GM19023 (cell line): ENCODE measurements around the gene LAMP1.
"Not testable (repeated sequence)": the region's sequence is repeated elsewhere in the genome, so short reads cannot be mapped to it uniquely, and the experiment has no call there.

Experiments
- ATAC-seq: cut with Tn5 transposase; IDR thresholded peaks from one replicate; pipeline ENCODE4 v1.9.1; 2021; ENCODE audit warnings: mild to moderate bottlenecking, moderate library complexity; ENCODE audit not compliant: unreplicated experiment

Gene LAMP1

GRCh38 chr13:113325779-113326178 is 28.7 kb downstream of the LAMP1 start:
- ATAC-seq: no peak

- ATAC-seq: no peak
Measured at GRCh38 chr13:113327391-113327765, 30.3 kb downstream of the LAMP1 start.

- ATAC-seq: no peak
Measured at GRCh38 chr13:113327766-113328471, 30.9 kb downstream of the LAMP1 start.

- no peak for ATAC-seq
Measured at GRCh38 chr13:113328851-113329250, 31.8 kb downstream of the LAMP1 start.

- ATAC-seq: no peak
Measured at GRCh38 chr13:113329656-113330312, 32.7 kb downstream of the LAMP1 start.

GRCh38 chr13:113332615-113333014 is 35.6 kb downstream of the LAMP1 start:
- no peak for ATAC-seq

GRCh38 chr13:113333076-113333475 is 36.0 kb downstream of the LAMP1 start:
- no peak for ATAC-seq

GRCh38 chr13:113337556-113337955 is 40.5 kb downstream of the LAMP1 start:
- no peak for ATAC-seq

GRCh38 chr13:113337976-113338375 is 40.9 kb downstream of the LAMP1 start:
- no peak for ATAC-seq

GRCh38 chr13:113338451-113338850 is 41.4 kb downstream of the LAMP1 start:
- ATAC-seq: no peak

GRCh38 chr13:113342820-113343691 is 46.0 kb downstream of the LAMP1 start:
- ATAC-seq: no peak

- ATAC-seq: no peak
Measured at GRCh38 chr13:113343692-113343968, 46.6 kb downstream of the LAMP1 start.

GRCh38 chr13:113345486-113345885 is 48.4 kb downstream of the LAMP1 start:
- no peak for ATAC-seq

- not testable (repeated sequence) for ATAC-seq
Measured at GRCh38 chr13:113347736-113348225, 50.7 kb downstream of the LAMP1 start.

- no peak for ATAC-seq
Measured at GRCh38 chr13:113348591-113348990, 51.6 kb downstream of the LAMP1 start.

- ATAC-seq: no peak
Measured at GRCh38 chr13:113349050-113349449, 52.0 kb downstream of the LAMP1 start.

- no peak for ATAC-seq
Measured at GRCh38 chr13:113349491-113349890, 52.5 kb downstream of the LAMP1 start.

GRCh38 chr13:113350065-113350937 is 53.3 kb downstream of the LAMP1 start:
- ATAC-seq: no peak

- no peak for ATAC-seq
Measured at GRCh38 chr13:113350938-113351335, 53.9 kb downstream of the LAMP1 start.

- no peak for ATAC-seq
Measured at GRCh38 chr13:113351514-113352026, 54.5 kb downstream of the LAMP1 start.

- ATAC-seq: no peak
Measured at GRCh38 chr13:113353254-113353653, 56.2 kb downstream of the LAMP1 start.
